HG02759 (cell line): Measurements from ENCODE around the gene RAF1.
A peak's percentile ranks its signal among the peaks of the same experiment; 100 is the strongest.
"Not testable (repeated sequence)": the region's sequence is repeated elsewhere in the genome, so short reads cannot be mapped to it uniquely, and the experiment has no call there.

Source experiments
- ATAC-seq: cut with Tn5 transposase; IDR thresholded peaks from one replicate; pipeline ENCODE4 v1.9.1; 2021; ENCODE audit warnings: mild to moderate bottlenecking, moderate library complexity; ENCODE audit not compliant: unreplicated experiment

Gene RAF1

GRCh38 chr3:12562451-12562850 lies 101.5 kb downstream of the RAF1 start:
- no peak for ATAC-seq

DNA sequence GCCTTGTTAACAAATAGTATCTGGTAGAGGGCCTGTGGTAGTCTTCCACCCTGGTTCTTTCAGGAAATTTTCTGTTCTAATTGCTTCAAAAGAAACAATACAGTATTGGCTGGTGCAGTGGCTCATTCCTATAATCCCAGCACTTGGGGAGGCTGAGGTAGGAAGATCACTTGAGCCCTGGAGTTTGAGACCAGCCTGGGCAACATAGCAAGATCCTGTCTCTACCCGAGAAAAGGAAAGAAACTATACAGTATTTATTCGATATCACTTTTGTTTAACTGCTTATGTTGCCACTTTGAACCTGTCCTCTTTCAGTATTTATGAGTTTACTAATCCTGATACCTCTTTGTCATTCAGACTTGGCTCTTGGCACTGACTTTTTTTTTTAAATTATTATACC lies 102.5 kb downstream of the RAF1 start:
- no peak for ATAC-seq

GRCh38 chr3:12560505-12561190 lies 103.3 kb downstream of the RAF1 start:
- ATAC-seq = peak; percentile 34

DNA sequence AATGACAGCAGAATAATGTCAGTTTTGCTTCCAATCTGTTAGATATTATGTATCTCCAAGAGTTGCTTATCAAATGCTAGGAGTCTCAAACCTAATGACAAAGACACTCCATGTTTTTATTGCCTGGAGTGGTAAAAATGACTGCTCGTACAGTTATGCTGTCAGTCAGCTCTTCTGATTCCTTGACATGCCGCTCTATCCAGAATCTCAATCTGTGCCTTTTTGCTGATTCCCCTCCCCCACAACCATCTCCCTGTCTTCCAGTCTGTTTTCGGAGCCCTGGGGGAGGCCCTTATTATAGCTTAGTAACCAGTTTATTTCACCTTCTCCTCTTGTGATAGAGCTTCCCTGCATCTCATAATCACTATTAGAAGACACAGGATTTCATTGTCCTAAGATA lies 104.4 kb downstream of the RAF1 start:
- no peak for ATAC-seq

GRCh38 chr3:12558706-12559105 lies 105.2 kb downstream of the RAF1 start:
- no peak for ATAC-seq

DNA sequence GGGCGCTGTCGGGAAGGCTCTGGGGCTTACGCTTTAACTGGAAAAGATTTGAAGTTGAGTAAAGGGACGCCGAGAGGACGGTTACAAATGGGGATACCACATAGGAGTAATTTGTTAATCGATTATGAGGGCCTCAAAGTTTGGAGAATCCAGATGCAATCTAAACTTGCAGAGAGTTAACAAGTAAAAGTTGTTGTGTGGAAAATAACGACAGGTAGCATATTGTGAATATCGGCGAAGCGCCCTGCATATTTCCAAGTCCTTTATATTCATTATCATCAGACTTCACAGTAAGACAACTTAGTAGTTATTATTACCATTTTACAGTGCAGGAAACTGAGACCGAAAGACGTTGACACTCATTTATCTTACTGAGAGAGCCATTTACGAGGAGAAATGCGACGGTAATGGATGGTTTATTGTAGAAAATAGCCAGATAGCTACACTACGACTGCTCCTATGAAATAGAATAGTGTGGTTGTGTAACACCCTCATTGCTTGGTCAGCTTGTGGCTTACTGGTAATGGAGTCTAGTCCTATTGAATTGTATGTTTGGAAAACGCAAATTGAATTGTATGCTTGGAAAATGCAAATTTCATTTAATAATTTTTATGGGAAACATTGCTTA lies 106.3 kb downstream of the RAF1 start:
- ATAC-seq = no peak

- ATAC-seq = peak; percentile 89
Observed at GRCh38 chr3:12556690-12557472, 107.0 kb downstream of the RAF1 start, which contains the start of gene MKRN2. MKRN2 (plus strand) TSS chr3:12557087; CDS start chr3:12557151, 64 bp downstream.

- no peak for ATAC-seq
Observed at GRCh38 chr3:12556314-12556689, 107.6 kb downstream of the RAF1 start.

- ATAC-seq = no peak
Observed at GRCh38 chr3:12553921-12554391, 110.0 kb downstream of the RAF1 start.

- ATAC-seq = no peak
Observed at GRCh38 chr3:12549971-12550760, 113.8 kb downstream of the RAF1 start.

DNA sequence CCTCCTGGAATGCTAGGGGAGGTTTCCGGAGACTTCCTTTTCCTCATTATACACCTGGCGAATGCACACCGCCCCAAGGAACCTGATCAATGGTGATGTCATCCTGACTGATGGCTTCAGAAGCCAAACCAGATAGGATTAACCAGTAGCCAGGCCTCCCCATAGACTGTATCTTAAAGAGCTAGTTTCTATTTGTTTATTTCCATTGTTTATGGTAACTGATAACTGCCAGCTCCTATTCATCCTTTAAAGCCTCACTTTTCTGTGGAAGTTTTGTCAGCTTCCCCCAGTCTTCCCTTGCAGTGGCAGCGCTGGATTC lies 118.5 kb downstream of the RAF1 start, which contains the start of gene MKRN2OS:
Gene MKRN2OS (minus strand): TSS at position 27 of the 319 bp plus-strand sequence. CDS start 35 bp downstream, outside the sequence.
- no peak for ATAC-seq

- no peak for ATAC-seq
Observed at GRCh38 chr3:12544652-12545472, 119.1 kb downstream of the RAF1 start.

- not testable (repeated sequence) for ATAC-seq
Observed at GRCh38 chr3:12543497-12543896, 120.4 kb downstream of the RAF1 start.

GRCh38 chr3:12541625-12542024 lies 122.3 kb downstream of the RAF1 start:
- ATAC-seq = no peak

GRCh38 chr3:12536423-12536822 lies 127.5 kb downstream of the RAF1 start:
- ATAC-seq = no peak
